DND-41 (cell line): ENCODE results near the gene DES.

Experiments
- EZH2 ChIP-seq: IDR thresholded peaks from 3 replicates; pipeline ENCODE4 v1.6.1; 2012; ENCODE audit warnings: borderline replicate concordance, low read depth, mild to moderate bottlenecking, moderate library complexity, low read length, inconsistent platforms; ENCODE audit not compliant: severe bottlenecking
- TF ChIP-seq, protein P1 (sequence below): IDR thresholded peaks from 2 replicates; pipeline ENCODE4 v1.5.1; 2012; ENCODE audit warnings: borderline replicate concordance, low read length, moderate library complexity, mild to moderate bottlenecking; ENCODE audit not compliant: poor library complexity, severe bottlenecking; ENCODE audit errors: extremely low read depth

DNA sequence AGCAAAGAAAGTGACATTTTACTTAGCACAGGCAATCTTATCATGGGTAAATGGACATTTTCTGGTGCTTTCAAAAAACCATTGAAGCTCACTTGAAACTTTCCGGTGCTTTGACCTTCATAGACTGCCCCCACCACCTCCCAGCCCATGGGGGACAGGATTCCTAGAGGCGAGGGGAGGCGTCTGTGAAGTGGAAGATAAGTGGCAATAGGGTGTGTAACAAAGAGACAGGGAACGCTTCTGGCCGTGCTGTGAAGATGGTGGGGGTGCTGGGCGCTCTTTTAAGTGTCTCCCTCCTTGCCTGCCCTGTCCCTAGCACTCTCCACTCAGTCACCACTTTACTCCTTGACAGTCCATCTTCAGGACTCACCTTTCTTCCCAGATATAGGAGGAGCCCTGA lies 57.1 kb downstream of the DES start:
- TF ChIP-seq, protein P1, sequence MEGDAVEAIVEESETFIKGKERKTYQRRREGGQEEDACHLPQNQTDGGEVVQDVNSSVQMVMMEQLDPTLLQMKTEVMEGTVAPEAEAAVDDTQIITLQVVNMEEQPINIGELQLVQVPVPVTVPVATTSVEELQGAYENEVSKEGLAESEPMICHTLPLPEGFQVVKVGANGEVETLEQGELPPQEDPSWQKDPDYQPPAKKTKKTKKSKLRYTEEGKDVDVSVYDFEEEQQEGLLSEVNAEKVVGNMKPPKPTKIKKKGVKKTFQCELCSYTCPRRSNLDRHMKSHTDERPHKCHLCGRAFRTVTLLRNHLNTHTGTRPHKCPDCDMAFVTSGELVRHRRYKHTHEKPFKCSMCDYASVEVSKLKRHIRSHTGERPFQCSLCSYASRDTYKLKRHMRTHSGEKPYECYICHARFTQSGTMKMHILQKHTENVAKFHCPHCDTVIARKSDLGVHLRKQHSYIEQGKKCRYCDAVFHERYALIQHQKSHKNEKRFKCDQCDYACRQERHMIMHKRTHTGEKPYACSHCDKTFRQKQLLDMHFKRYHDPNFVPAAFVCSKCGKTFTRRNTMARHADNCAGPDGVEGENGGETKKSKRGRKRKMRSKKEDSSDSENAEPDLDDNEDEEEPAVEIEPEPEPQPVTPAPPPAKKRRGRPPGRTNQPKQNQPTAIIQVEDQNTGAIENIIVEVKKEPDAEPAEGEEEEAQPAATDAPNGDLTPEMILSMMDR: no peak
- TF ChIP-seq EZH2: no peak
